Hypothalamus (tissue), 51 donors: Measurements from ENCODE around the gene N4BP2L2.

Experiments
- DNase-seq, 51 donors: peaks; one replicate each; lab custom pipeline; 2025; lab: John Stamatoyannopoulos, UW

The N4BP2L2 gene

DNA sequence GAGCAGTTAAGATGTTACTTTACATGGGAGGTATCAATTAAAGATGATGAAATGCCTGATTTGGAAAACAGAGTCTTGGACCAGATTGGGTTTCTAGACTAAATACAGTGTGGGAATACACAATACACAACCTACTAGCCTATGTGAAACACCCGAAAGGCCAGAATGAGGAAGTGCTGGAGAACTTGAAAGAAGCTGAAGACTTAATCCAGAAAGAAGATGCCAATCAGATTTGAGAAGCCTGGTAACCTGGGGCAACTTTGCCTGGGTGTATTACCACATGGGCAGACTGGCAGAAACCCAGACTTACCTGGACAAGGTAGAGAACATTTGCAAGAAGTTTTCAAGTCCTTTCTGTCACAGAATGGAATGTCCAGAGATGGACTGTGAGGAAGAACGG lies 153.9 kb downstream of the N4BP2L2 start:
- no peak for DNase-seq

DNA sequence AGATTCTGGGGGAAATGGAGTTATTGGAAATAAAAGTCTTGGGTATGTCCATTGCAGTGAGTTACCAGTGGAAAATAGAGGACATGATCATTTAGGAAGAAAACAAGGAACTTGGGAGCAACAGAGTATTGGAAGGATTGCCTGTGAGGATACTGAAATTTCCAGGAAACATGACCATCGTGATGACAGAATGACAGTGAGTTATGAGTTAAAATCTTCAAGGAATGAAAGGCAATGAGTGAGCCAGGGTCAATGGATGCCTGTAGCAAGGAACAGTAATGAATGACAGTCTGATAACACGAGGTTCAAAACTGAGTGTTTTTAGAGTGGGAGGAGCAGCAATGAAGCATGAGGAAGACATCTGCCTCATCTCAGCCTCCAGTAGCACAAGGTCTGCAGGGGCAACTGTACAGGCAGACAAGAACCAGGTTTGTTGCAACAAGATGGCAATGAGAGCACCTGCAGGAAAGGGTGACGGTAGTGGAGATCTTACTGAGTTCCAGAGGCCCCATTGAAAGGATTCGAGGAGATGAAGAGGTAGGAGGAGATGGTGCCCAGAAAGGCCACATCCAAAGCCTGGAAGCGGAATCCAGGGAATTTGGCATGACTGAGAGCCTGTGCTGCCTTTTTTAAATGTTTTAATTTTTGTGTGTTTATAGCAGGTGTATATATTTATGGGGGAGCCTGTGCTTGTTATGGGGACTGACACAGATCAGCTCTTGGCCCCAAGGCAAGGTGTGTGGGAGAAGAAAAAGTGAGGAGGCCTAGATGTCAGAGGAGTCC lies 154.6 kb downstream of the N4BP2L2 start:
- no peak for DNase-seq
